Erythroblast (primary cell): ENCODE results near the gene MYLIP.

ENCODE experiments used
- GATA1 ChIP-seq: IDR thresholded peaks from 2 replicates; pipeline ENCODE4 v1.6.1; 2011; ENCODE audit warnings: low read depth, mild to moderate bottlenecking, control low read depth, low read length, moderate library complexity
- POLR2A ChIP-seq: IDR thresholded peaks from 2 replicates; pipeline ENCODE4 v1.6.1; 2011; ENCODE audit warnings: mild to moderate bottlenecking, low read length

DNA sequence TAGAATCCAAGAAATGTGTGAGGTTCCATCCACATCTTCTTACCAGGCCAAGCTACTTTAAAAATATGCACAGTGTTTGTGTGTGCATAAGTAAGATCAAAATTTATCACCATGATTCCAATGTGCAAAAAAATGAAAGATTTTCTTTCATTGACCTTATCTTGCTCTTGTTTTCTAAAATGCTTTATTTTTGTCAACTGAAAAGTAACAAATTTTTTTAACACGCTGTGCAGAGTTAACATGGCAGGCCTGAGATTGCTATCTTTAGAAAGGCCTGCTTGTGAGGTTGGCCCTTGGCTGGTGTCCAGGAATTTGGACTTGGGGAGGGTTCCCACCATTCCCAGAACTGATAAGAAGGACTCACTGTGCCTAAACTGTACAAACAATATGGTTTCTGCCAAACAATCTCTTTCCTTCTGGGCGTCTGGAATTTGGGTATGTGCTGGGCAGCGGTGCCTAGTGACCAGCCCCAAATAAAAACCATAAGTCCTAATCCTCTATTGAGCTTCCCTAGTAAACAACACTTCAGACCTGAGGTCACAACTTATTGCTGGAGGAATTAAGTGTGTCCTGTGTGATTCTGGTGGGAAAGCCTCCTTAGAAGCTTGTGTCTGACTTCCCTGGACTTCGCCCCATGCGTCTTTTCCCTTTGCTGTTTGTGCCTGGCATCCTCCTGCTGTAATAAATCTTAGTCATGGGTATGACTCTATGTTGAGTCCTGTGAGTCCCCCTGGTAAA lies 19.8 kb upstream of the MYLIP start:
- no peak for TF ChIP-seq POLR2A
- TF ChIP-seq GATA1: peak; percentile 27
